Activated T-helper 17 cell treated with anti-CD3 and anti-CD28 coated beads, Interleukin-2, amount 50 U/mL, for 72 hours (primary cell): ENCODE measurements around the gene SLC39A5. TPM values are rescaled to one million over a fixed set of nuclear protein-coding genes. Genes with fewer than 3 reads are reported as not detected.

Experiments used
- total RNA-seq, 2 donors: library from RNA; stranded (reverse); gene quantifications; one replicate each; pipeline ENCODE4 v1.2.3, GENCODE V29; 2022

The SLC39A5 gene
- total RNA-seq, 2 donors from 2014 or later = 0.41 TPM; not detected in 1

Other genes with a start within 250 kb of the SLC39A5 start
- gene SUOX, start 232.8 kb upstream of the SLC39A5 start, total RNA-seq = 1 to 10 TPM; 3.4 to 3.5 TPM
- 10 to 100 TPM; 19.1 to 20.3 TPM for gene IKZF4, start 209.0 kb upstream of the SLC39A5 start, total RNA-seq
- gene RPS26, start 188.1 kb upstream of the SLC39A5 start, total RNA-seq = 10 to 100 TPM; 32.5 to 36.1 TPM
- under 1 TPM; 0.56 to 0.64 TPM for gene ERBB3, start 149.9 kb upstream of the SLC39A5 start, total RNA-seq
- gene PA2G4, start 125.5 kb upstream of the SLC39A5 start, total RNA-seq = 100 to 1,000 TPM; 213 to 427 TPM
- 1,000 to 10,000 TPM; 4,564 to 4,582 TPM for gene RPL41, start 113.4 kb upstream of the SLC39A5 start, total RNA-seq
- 1 to 10 TPM; 7.8 to 8.0 TPM for gene ZC3H10, start 111.8 kb upstream of the SLC39A5 start, total RNA-seq
- 100 to 1,000 TPM; 234 to 236 TPM for gene ESYT1, start 101.8 kb upstream of the SLC39A5 start, total RNA-seq
- gene MYL6B, start 77.5 kb upstream of the SLC39A5 start, total RNA-seq = 100 to 1,000 TPM in 1 of 2 donors, 10 to 100 TPM in 1; 96.9 to 114 TPM
- 1,000 to 10,000 TPM in 1 of 2 donors, 100 to 1,000 TPM in 1; 974 to 1,528 TPM for gene MYL6, start 71.7 kb upstream of the SLC39A5 start, total RNA-seq
- gene SMARCC2, start 40.6 kb upstream of the SLC39A5 start, total RNA-seq = 100 to 1,000 TPM; 104 to 114 TPM
- gene RNF41, start 8.1 kb upstream of the SLC39A5 start, total RNA-seq = 10 to 100 TPM; 31.4 to 33.0 TPM
- 10 to 100 TPM; 61.0 to 96.6 TPM for gene NABP2, start 5.7 kb upstream of the SLC39A5 start, total RNA-seq
- gene ANKRD52, start 28.3 kb downstream of the SLC39A5 start, total RNA-seq = 10 to 100 TPM; 31.1 to 43.0 TPM
- 1 to 10 TPM; 5.3 to 9.7 TPM for gene COQ10A, start 36.9 kb downstream of the SLC39A5 start, total RNA-seq
- gene CS, start 70.3 kb downstream of the SLC39A5 start, total RNA-seq = 100 to 1,000 TPM; 230 to 363 TPM
- gene CNPY2, start 85.9 kb downstream of the SLC39A5 start, total RNA-seq = 100 to 1,000 TPM in 1 of 2 donors, 10 to 100 TPM in 1; 86.5 to 165 TPM
- 10 to 100 TPM; 24.4 to 74.5 TPM for gene PAN2, start 103.9 kb downstream of the SLC39A5 start, total RNA-seq
- 10 to 100 TPM in 1 of 2 donors, 1 to 10 TPM in 1; 9.8 to 67.1 TPM for gene IL23A, start 108.8 kb downstream of the SLC39A5 start, total RNA-seq
- 100 to 1,000 TPM in 1 of 2 donors, 10 to 100 TPM in 1; 85.0 to 144 TPM for gene STAT2, start 130.1 kb downstream of the SLC39A5 start, total RNA-seq
- not detected for gene APOF, start 132.8 kb downstream of the SLC39A5 start, total RNA-seq
- gene TIMELESS, start 219.4 kb downstream of the SLC39A5 start, total RNA-seq = 10 to 100 TPM; 36.6 to 57.4 TPM
- not detected for gene MIP, start 224.6 kb downstream of the SLC39A5 start, total RNA-seq
- gene SPRYD4, start 238.5 kb downstream of the SLC39A5 start, total RNA-seq = 1 to 10 TPM; 3.9 to 4.2 TPM